Measurements from ENCODE around the gene DNAH1. TPM values are rescaled to one million over a fixed set of nuclear protein-coding genes. Genes with fewer than 3 reads are reported as not detected.

DNAH1 gene
- total and polyA plus RNA-seq, 2 donors (not counting 1 experiment from before 2014, with no cell fraction given), result 47.2 to 59.2 TPM

- H3K27ac ChIP-seq (ENCODE audit: low read length in 2 of 2), result no peak overlapping the region
- no peaks in the 10 kb centered on the region for H3K27me3 ChIP-seq (replicated peaks in 1 of 4; ENCODE audit: control extremely low read depth in 1 of 4, control insufficient read depth in 3 of 4, insufficient read depth in 4 of 4, low read length in 3 of 4)
- no peaks in the 10 kb centered on the region for H3K4me1 ChIP-seq (ENCODE audit: control insufficient read depth in 2 of 2, insufficient read depth in 2 of 2, low read length in 2 of 2)
- H3K9ac ChIP-seq (ENCODE audit: low read length), result no peak overlapping the region
- Mint-ChIP-seq H3K4me3 (no peak overlapping the region), H3K4me1 (no peaks in the 10 kb centered on the region), H3K9me3 (ENCODE audit: insufficient read depth) (no peaks in the 10 kb centered on the region), H3K27ac (no peak overlapping the region), H3K27me3 (no peaks in the 10 kb centered on the region)
- H3K4me2 ChIP-seq (replicated peaks; ENCODE audit: low read depth, low read length, poor library complexity, severe bottlenecking), result no peak overlapping the region
- intact Hi-C loops (cut with micrococcal nuclease), result no loop called here
- no peaks in the 10 kb centered on the region for H4K20me1 ChIP-seq (ENCODE audit: control insufficient read depth, insufficient read depth, low read length, poor library complexity, severe bottlenecking)
- no peak overlapping the region for H3K4me3 ChIP-seq (ENCODE audit: control extremely low read depth in 1 of 5, extremely low read depth in 1 of 5, insufficient read depth in 1 of 5, low read depth in 2 of 5, low read length in 4 of 5)
- H3K36me3 ChIP-seq (replicated peaks in 1 of 2; ENCODE audit: control extremely low read depth in 1 of 2, control insufficient read depth in 1 of 2, extremely low read depth in 1 of 2, insufficient read depth in 2 of 2, low read length in 1 of 2), result peaks cover 0 to 5% of the 10 kb centered on the region in 2 experiments
- DNase-seq (no peak), ATAC-seq (ENCODE audit: low read depth) (no peak)
- no peak overlapping the region for H2AFZ ChIP-seq (ENCODE audit: insufficient read depth, low read depth, low read length, poor library complexity, severe bottlenecking)
- POLR2A ChIA-PET, result no interaction called here
- no peaks in the 10 kb centered on the region for H3K79me2 ChIP-seq (ENCODE audit: control insufficient read depth, insufficient read depth, low read length)
- H3K9me3 ChIP-seq (ENCODE audit: control extremely low read depth in 1 of 3, control insufficient read depth in 2 of 3, insufficient read depth in 1 of 3, low read length in 2 of 3), result no peaks in the 10 kb centered on the region
- CTCF ChIA-PET, result interaction anchor here (0.9 to 4.4 kb wide), 2 partner anchors 13 to 34 kb away, joined by 3 to 30 read pairs; no protein-coding TSS in a partner anchor
- no peak for TF ChIP-seq CTCF (IDR thresholded peaks at IDR 0.05)
- no peak for TF ChIP-seq EZH2 (IDR thresholded peaks at IDR 0.05; ENCODE audit: borderline replicate concordance, insufficient read depth, low read depth, low read length, poor library complexity, severe bottlenecking)
Measured at GRCh38 chr3:52325686-52326085, 9.6 kb downstream of the DNAH1 start.

GRCh38 chr3:52326976-52327375 lies 10.9 kb downstream of the DNAH1 start:
- Mint-ChIP-seq H3K27me3 (no peaks in the 10 kb centered on the region), H3K4me1 (no peaks in the 10 kb centered on the region), H3K4me3 (no peak overlapping the region), H3K27ac (no peak overlapping the region), H3K9me3 (ENCODE audit: insufficient read depth) (no peaks in the 10 kb centered on the region)
- Histone ChIP-seq H3K4me2 (replicated peaks; ENCODE audit: low read depth, low read length, poor library complexity, severe bottlenecking) (no peak overlapping the region), H2AFZ (ENCODE audit: insufficient read depth, low read depth, low read length, poor library complexity, severe bottlenecking) (no peak overlapping the region), H3K27me3 (replicated peaks in 1 of 4; ENCODE audit: control extremely low read depth in 1 of 4, control insufficient read depth in 3 of 4, insufficient read depth in 4 of 4, low read length in 3 of 4) (no peaks in the 10 kb centered on the region), H4K20me1 (ENCODE audit: control insufficient read depth, insufficient read depth, low read length, poor library complexity, severe bottlenecking) (no peaks in the 10 kb centered on the region), H3K4me3 (ENCODE audit: control extremely low read depth in 1 of 5, extremely low read depth in 1 of 5, insufficient read depth in 1 of 5, low read depth in 2 of 5, low read length in 4 of 5) (no peak overlapping the region), H3K9ac (ENCODE audit: low read length) (no peak overlapping the region), H3K36me3 (replicated peaks in 1 of 2; ENCODE audit: control extremely low read depth in 1 of 2, control insufficient read depth in 1 of 2, extremely low read depth in 1 of 2, insufficient read depth in 2 of 2, low read length in 1 of 2) (peaks cover 0 to 5% of the 10 kb centered on the region in 2 experiments), H3K4me1 (ENCODE audit: control insufficient read depth in 2 of 2, insufficient read depth in 2 of 2, low read length in 2 of 2) (no peaks in the 10 kb centered on the region), H3K79me2 (ENCODE audit: control insufficient read depth, insufficient read depth, low read length) (no peaks in the 10 kb centered on the region), H3K9me3 (ENCODE audit: control extremely low read depth in 1 of 3, control insufficient read depth in 2 of 3, insufficient read depth in 1 of 3, low read length in 2 of 3) (no peaks in the 10 kb centered on the region), H3K27ac (ENCODE audit: low read length in 2 of 2) (no peak overlapping the region)
- DNase-seq (no peak), ATAC-seq (ENCODE audit: low read depth) (no peak)
- WGBS (ENCODE audit: insufficient coverage), result 100% methylated on average over 4 of the region's 6 CpGs
- ChIA-PET POLR2A (no interaction called here), CTCF (interaction anchor here (1.5 to 4.4 kb wide), 4 partner anchors 12 to 96 kb away, joined by 3 to 30 read pairs (median 4); no protein-coding TSS in a partner anchor)
- intact Hi-C loops (cut with micrococcal nuclease), result no loop called here
- no peak for TF ChIP-seq EZH2 (IDR thresholded peaks at IDR 0.05; ENCODE audit: borderline replicate concordance, insufficient read depth, low read depth, low read length, poor library complexity, severe bottlenecking)
- no peak for TF ChIP-seq CTCF (IDR thresholded peaks at IDR 0.05)
